RWPE1 (cell line): ENCODE results near the gene KPNA1.

Source experiments
- CTCF ChIA-PET: fragments of 350-600 bp; sonication (Branson Sonifier 250); formaldehyde crosslinking; extraction: SDS; loops from one replicate; lab custom pipeline; 2021; lab: Yijun Ruan, JAX
- POLR2A ChIA-PET: fragments of 400-600 bp; formaldehyde crosslinking; extraction: SDS; loops from one replicate; lab custom pipeline; 2020; ENCODE audit warnings: antibody characterized with exemption; ENCODE audit not compliant: low non-redundant PET; lab: Yijun Ruan, JAX
- DNase-seq: peaks from one replicate; pipeline ENCODE4 v3.0.0; 2012; ENCODE audit warnings: low spot score
- H3K27ac ChIP-seq: fragments of 450-650 bp; 2 replicates; pipeline ENCODE4 v1.5.1; 2017
- CTCF ChIP-seq: fragments of 450-650 bp; conservative IDR thresholded peaks from 2 replicates; pipeline ENCODE4 v1.5.1; 2017; ENCODE audit warnings: low read depth, mild to moderate bottlenecking

Gene KPNA1

GRCh38 chr3:122443090-122443489 lies 71.6 kb downstream of the KPNA1 start:
- no peak for DNase-seq
- no peak for TF ChIP-seq CTCF
- ChIA-PET POLR2A (no interaction called here), CTCF (interaction anchor here (0.6 kb wide), 1 partner anchor 21 kb away, joined by 3 read pairs; no protein-coding TSS in a partner anchor)
- H3K27ac ChIP-seq, result no peak overlapping the region

- no peak for TF ChIP-seq CTCF
- no peak for DNase-seq
- no peak overlapping the region for H3K27ac ChIP-seq
- ChIA-PET CTCF (no interaction called here), POLR2A (no interaction called here)
Measured at GRCh38 chr3:122435950-122436349, 78.8 kb downstream of the KPNA1 start.

GRCh38 chr3:122430371-122430770 lies 84.4 kb downstream of the KPNA1 start:
- POLR2A ChIA-PET, result no interaction called here
- no peak overlapping the region for H3K27ac ChIP-seq
- no peak for TF ChIP-seq CTCF
- DNase-seq, result no peak
- CTCF ChIA-PET, result no interaction called here

- ChIA-PET CTCF (interaction anchor here (0.6 kb wide), 1 partner anchor 620 kb away, joined by 3 read pairs; no protein-coding TSS in a partner anchor), POLR2A (no interaction called here)
- peak; percentile 20 for DNase-seq
- TF ChIP-seq CTCF, result no peak
- H3K27ac ChIP-seq, result no peak overlapping the region
Measured at GRCh38 chr3:122427857-122428471, 86.8 kb downstream of the KPNA1 start.

GRCh38 chr3:122421836-122422235 lies 92.9 kb downstream of the KPNA1 start:
- no peak for DNase-seq
- no peak overlapping the region for H3K27ac ChIP-seq
- POLR2A ChIA-PET, result interaction anchor here (0.6 kb wide), 1 partner anchor 894 kb away, joined by 3 read pairs; no protein-coding TSS in a partner anchor
- CTCF ChIA-PET, result interaction anchor here (0.7 to 1.0 kb wide), 2 partner anchors 29 to 68 kb away, joined by 3 read pairs; no protein-coding TSS in a partner anchor
- TF ChIP-seq CTCF, result no peak

GRCh38 chr3:122421101-122421500 lies 93.6 kb downstream of the KPNA1 start:
- no peak for TF ChIP-seq CTCF
- DNase-seq, result no peak
- ChIA-PET CTCF (interaction anchor here (0.6 to 0.9 kb wide), 4 partner anchors 20 to 468 kb away, joined by 3 to 5 read pairs (median 3); no protein-coding TSS in a partner anchor), POLR2A (interaction anchor here (0.6 kb wide), 1 partner anchor 893 kb away, joined by 3 read pairs; no protein-coding TSS in a partner anchor)
- H3K27ac ChIP-seq, result no peak overlapping the region
